GM23248 (cell line): ENCODE measurements around the gene GPR27.

Source experiments
- EZH2 ChIP-seq: fragments of 200-600 bp; sonication (generic); IDR thresholded peaks from 2 replicates; pipeline ENCODE4 v1.6.1; 2018; ENCODE audit warnings: antibody characterized with exemption, mild to moderate bottlenecking; ENCODE audit not compliant: insufficient read depth, poor library complexity, severe bottlenecking
- EZH2phosphoT487 ChIP-seq: fragments of 200-600 bp; sonication (generic); IDR thresholded peaks from 2 replicates; pipeline ENCODE4 v1.6.1; 2018; ENCODE audit warnings: antibody characterized with exemption, moderate library complexity, mild to moderate bottlenecking, low read depth; ENCODE audit not compliant: insufficient read depth

DNA sequence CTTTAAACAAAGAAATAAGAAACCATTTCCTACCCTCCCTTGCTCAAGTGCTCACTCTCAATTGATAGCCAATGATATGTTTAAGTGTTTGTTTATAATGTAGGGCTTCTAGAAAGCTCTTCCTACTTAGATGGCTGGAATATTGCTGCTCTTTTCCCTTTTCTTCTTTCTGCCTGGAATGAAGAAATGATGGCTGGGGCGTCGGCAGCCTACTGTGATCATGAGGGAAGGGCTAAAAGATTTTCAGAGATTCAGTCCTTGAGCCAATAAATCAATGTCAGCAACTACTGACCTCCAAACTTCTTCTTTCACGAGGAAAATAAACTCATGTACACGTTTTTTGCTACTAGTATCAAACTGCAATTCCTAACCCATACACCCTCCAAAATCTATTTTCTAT, 2.1 kb upstream of the GPR27 start:
- no peak for TF ChIP-seq EZH2
- TF ChIP-seq EZH2phosphoT487, result no peak
